ENCODE measurements around the gene SLC9A2. TPM values are rescaled to one million over a fixed set of nuclear protein-coding genes. Genes with fewer than 3 reads are reported as not detected.

The SLC9A2 gene
- total and polyA plus RNA-seq, 8 donors = 0.10 to 0.58 (median 0.29) TPM

DNA sequence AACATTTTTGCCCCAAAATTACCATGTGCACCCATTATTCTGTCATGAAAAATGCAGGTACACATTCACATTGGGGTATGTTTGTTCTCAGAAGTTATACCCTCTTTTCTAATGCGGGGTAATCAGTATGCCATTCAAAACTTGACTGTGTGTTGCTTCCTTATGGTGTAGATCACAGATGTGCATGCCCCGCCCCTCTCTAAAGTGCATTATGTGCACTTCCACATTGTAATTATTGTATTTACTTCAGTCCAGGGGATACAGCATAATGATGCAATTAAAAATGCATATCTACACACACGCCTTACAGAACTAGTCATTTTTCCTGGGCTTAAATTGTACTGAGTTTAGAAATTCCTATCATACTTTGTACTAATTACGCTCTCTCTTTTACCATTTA lies 48.8 kb downstream of the SLC9A2 start:
- intact Hi-C loops (cut with DNase I) = no loop called here
- Histone ChIP-seq H3K4me3 (no peak overlapping the region), H3K27ac (no peak overlapping the region), H3K4me1 (no peaks in the 10 kb centered on the region), H3K36me3 (no peaks in the 10 kb centered on the region), H3K9me3 (no peaks in the 10 kb centered on the region), H3K27me3 (no peaks in the 10 kb centered on the region)
- TF ChIP-seq CTCF (IDR thresholded peaks at IDR 0.05) = no peak
- DNase-seq (no peak), ATAC-seq (no peak)

GRCh38 chr2:102669401-102669800 lies 50.0 kb downstream of the SLC9A2 start:
- H3K36me3 ChIP-seq = no peaks in the 10 kb centered on the region
- intact Hi-C loops (cut with DNase I) = no loop called here
- no peak overlapping the region for H3K4me3 ChIP-seq
- H3K9me3 ChIP-seq = no peaks in the 10 kb centered on the region
- no peak for DNase-seq
- no peaks in the 10 kb centered on the region for H3K4me1 ChIP-seq
- H3K27ac ChIP-seq = no peak overlapping the region
- no peak for TF ChIP-seq CTCF (IDR thresholded peaks at IDR 0.05)
- no peaks in the 10 kb centered on the region for H3K27me3 ChIP-seq
- no peak for ATAC-seq

DNA sequence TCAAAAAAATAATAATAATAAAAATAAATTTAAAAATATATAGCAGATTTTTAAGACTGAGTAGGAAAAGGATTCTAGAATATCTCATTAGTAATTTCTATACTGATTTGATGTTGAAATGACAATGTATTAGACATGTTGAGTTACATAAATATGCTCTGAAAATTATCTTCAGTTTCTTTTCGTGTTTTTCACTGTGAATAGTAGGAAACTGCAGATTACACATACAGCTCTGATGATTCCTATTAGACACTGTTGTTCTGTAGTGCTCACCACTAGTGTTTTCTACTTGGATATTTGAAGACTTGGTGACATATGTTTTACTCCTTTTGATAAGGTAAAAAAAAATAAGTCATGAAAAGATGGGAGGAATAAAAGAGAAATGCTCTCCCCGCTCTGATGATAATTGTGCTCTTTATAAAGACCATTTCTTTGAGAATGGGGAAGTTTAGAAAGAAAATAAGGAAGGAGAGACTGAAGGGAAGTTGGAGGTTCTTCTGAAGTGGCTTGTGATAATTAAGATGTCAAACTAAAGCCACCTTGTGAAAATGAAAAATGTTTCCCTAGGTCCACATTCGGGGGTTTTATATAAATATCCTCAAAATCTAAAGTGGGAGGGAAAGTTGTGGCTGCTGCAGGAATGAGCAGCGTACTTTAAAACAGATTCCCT lies 52.9 kb downstream of the SLC9A2 start:
- intact Hi-C loops (cut with DNase I) = no loop called here
- Histone ChIP-seq H3K9me3 (no peaks in the 10 kb centered on the region), H3K27me3 (no peaks in the 10 kb centered on the region), H3K36me3 (no peaks in the 10 kb centered on the region), H3K4me3 (no peak overlapping the region), H3K27ac (no peak overlapping the region), H3K4me1 (no peaks in the 10 kb centered on the region)
- DNase-seq (no peak), ATAC-seq (no peak)
- no peak for TF ChIP-seq CTCF (IDR thresholded peaks at IDR 0.05)

DNA sequence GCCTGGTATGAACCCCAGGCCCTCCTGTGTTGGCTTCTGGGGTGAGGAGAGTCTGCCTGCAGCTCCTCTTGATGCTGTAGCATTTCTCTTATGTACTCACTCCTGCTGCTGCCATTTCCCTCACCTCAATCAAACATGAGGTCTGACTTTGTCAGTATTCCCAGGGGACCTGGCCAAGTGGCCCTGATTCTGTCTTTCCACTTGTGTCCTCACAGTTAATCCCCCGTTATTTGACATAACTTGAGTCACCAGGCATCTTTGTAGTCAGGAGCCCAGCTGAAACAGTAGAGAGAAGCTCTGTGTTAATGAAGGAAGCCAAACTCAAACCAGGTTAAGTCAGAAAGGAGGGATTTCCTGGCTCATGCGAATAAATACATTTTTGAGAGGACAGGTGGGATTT lies 55.0 kb downstream of the SLC9A2 start:
- intact Hi-C loops (cut with DNase I) = no loop called here
- Histone ChIP-seq H3K36me3 (no peaks in the 10 kb centered on the region), H3K9me3 (no peaks in the 10 kb centered on the region), H3K4me3 (no peak overlapping the region), H3K27ac (no peak overlapping the region), H3K4me1 (no peaks in the 10 kb centered on the region), H3K27me3 (no peaks in the 10 kb centered on the region)
- no peak for ATAC-seq
- no peak for TF ChIP-seq CTCF (IDR thresholded peaks at IDR 0.05)
- DNase-seq = no peak

DNA sequence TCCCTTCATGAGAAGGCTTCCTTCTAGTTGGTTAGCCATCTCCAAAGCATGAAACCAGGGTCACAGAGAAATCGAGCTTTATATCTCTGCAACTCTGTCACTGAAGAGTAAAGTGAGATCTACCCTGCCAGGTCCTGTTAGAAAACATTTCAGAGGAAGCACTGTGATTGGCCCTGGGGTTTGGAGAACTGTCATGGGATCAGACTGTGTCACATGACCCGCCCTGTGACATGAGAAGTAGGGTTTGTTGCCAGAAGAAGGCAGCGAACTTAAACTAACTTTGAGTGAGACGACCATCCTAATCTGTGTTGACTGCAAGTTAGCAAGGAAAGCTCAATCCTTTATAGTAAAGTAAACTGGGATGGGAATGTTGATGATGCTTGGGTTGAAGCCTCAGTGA lies 55.5 kb downstream of the SLC9A2 start:
- Histone ChIP-seq H3K4me3 (no peak overlapping the region), H3K27ac (no peak overlapping the region), H3K9me3 (no peaks in the 10 kb centered on the region), H3K36me3 (no peaks in the 10 kb centered on the region), H3K27me3 (no peaks in the 10 kb centered on the region), H3K4me1 (no peaks in the 10 kb centered on the region)
- ATAC-seq (no peak), DNase-seq (no peak)
- no peak for TF ChIP-seq CTCF (IDR thresholded peaks at IDR 0.05)
- intact Hi-C loops (cut with DNase I) = no loop called here

All from left lung (tissue), 10 donors.